OCI-LY7 (cell line): Measurements from ENCODE around the gene ANGPTL7. TPM values are rescaled to one million over a fixed set of nuclear protein-coding genes. Genes with fewer than 3 reads are reported as not detected.

ENCODE experiments used
- BruUV-seq: library from RNA; stranded (reverse); fragments of 400-500 nt; replicated peaks from 2 replicates; lab custom pipeline; 2021; lab: Mats Ljungman, UMichigan
- CTCF ChIA-PET: fragments of 300-600 bp; sonication (Branson Sonifier 250); formaldehyde crosslinking; loops from one replicate; lab custom pipeline; 2022; ENCODE audit warnings: antibody characterized with exemption; ENCODE audit not compliant: unreplicated experiment; lab: Charles Lee
- POLR2A ChIA-PET: fragments of 300-600 bp; sonication (Branson Sonifier 250); formaldehyde crosslinking; loops from one replicate; lab custom pipeline; 2022; ENCODE audit warnings: antibody characterized with exemption; lab: Charles Lee
- DNase-seq: peaks from one replicate; pipeline ENCODE4 v3.0.0-alpha.2; 2015; ENCODE audit warnings: low spot score
- H2AFZ ChIP-seq: fragments of 200-600 bp; sonication (generic), shearing (Covaris generic); 2 replicates; pipeline ENCODE4 v1.6.1; 2014; ENCODE audit warnings: mild to moderate bottlenecking, antibody characterized with exemption, low read length, moderate library complexity
- H3K27ac ChIP-seq: fragments of 200-600 bp; sonication (generic); 2 replicates; pipeline ENCODE4 v1.5.1; 2014; ENCODE audit warnings: mixed run types, low read depth, mild to moderate bottlenecking, moderate library complexity, low read length, inconsistent platforms; ENCODE audit not compliant: poor library complexity, severe bottlenecking
- H3K36me3 ChIP-seq: fragments of 200-600 bp; sonication (generic); 2 replicates; pipeline ENCODE4 v1.6.1; 2014; ENCODE audit warnings: mild to moderate bottlenecking, antibody characterized with exemption, low read length, moderate library complexity, mixed read lengths; ENCODE audit not compliant: insufficient read depth
- H3K4me1 ChIP-seq: fragments of 200-600 bp; sonication (generic); 2 replicates; pipeline ENCODE4 v1.5.1; 2014; ENCODE audit warnings: mild to moderate bottlenecking, low read length; ENCODE audit not compliant: insufficient read depth, poor library complexity, severe bottlenecking
- H3K4me2 ChIP-seq: fragments of 200-600 bp; sonication (generic); 2 replicates; pipeline ENCODE4 v1.6.1; 2014; ENCODE audit warnings: mild to moderate bottlenecking, low read length
- H3K4me3 ChIP-seq: fragments of 200-600 bp; sonication (generic); 2 replicates; pipeline ENCODE4 v1.5.1; 2014; ENCODE audit warnings: mild to moderate bottlenecking, low read depth, low read length; ENCODE audit not compliant: poor library complexity, severe bottlenecking
- H3K79me2 ChIP-seq: fragments of 200-600 bp; sonication (generic); 2 replicates; pipeline ENCODE4 v1.6.1; 2016; ENCODE audit warnings: low read depth, mild to moderate bottlenecking, low read length, moderate library complexity, mixed read lengths; ENCODE audit not compliant: insufficient read depth
- H3K9me2 ChIP-seq: fragments of 200-600 bp; sonication (generic); 2 replicates; pipeline ENCODE4 v1.6.1; 2016; ENCODE audit warnings: mild to moderate bottlenecking, low read length, mixed read lengths; ENCODE audit not compliant: insufficient read depth
- H3K9me3 ChIP-seq: fragments of 200-600 bp; sonication (generic); 2 replicates; pipeline ENCODE4 v1.6.1; 2014; ENCODE audit warnings: mild to moderate bottlenecking, mixed run types, low read length, mixed read lengths
- H4K20me1 ChIP-seq: fragments of 200-600 bp; sonication (generic); 2 replicates; pipeline ENCODE4 v1.6.1; 2014; ENCODE audit warnings: mild to moderate bottlenecking, antibody characterized with exemption, low read length, moderate library complexity, mixed read lengths; ENCODE audit not compliant: insufficient read depth
- CTCF ChIP-seq: fragments of 200-600 bp; sonication (generic); conservative IDR thresholded peaks from 2 replicates; pipeline ENCODE4 v1.5.1; 2014; ENCODE audit warnings: mild to moderate bottlenecking, antibody characterized with exemption, low read length, moderate library complexity, mixed read lengths
- EZH2phosphoT487 ChIP-seq: fragments of 200-600 bp; sonication (generic); IDR thresholded peaks from 2 replicates; pipeline ENCODE4 v1.6.1; 2018; ENCODE audit warnings: low read depth, borderline replicate concordance, mild to moderate bottlenecking, mixed run types, antibody characterized with exemption, low read length, moderate library complexity, mixed read lengths
- intact Hi-C: fragments of 100-400 bp; cut with micrococcal nuclease; formaldehyde crosslinking; loops from one replicate; pipeline ENCODE4 v1.10.0; 2022; ENCODE audit not compliant: unreplicated experiment
- total RNA-seq, 2 experiments: library from RNA; depleted of rRNA in 1 of 2; stranded (reverse); fragments of >200 nt in 1 of 2; shearing (Covaris generic) in 1 of 2; gene quantifications; 2 replicates each; pipeline ENCODE4 v1.2.3, GENCODE V29; 2014 to 2022

Gene ANGPTL7
- total RNA-seq, 2 experiments from 2014 or later: not detected

- ChIA-PET POLR2A (no interaction called here), CTCF (no interaction called here)
- no peaks in the 10 kb centered on the region for H3K9me2 ChIP-seq
- BruUV-seq: no TSS peak
- H3K4me2 ChIP-seq: no peak overlapping the region
- peaks cover 21% of the 10 kb centered on the region; the same call in 1 of the 2 replicates for H3K36me3 ChIP-seq
- no peaks in the 10 kb centered on the region for H4K20me1 ChIP-seq
- no peak overlapping the region for H2AFZ ChIP-seq
- no peak overlapping the region for H3K4me3 ChIP-seq
- DNase-seq: no peak
- no peaks in the 10 kb centered on the region for H3K9me3 ChIP-seq
- TF ChIP-seq CTCF: no peak
- no peak for TF ChIP-seq EZH2phosphoT487
- intact Hi-C loops: no loop called here
- H3K79me2 ChIP-seq: no peaks in the 10 kb centered on the region
- H3K27ac ChIP-seq: no peak overlapping the region
- H3K4me1 ChIP-seq: no peaks in the 10 kb centered on the region
Measured at GRCh38 chr1:11176081-11176706, 13.0 kb upstream of the ANGPTL7 start.

- Histone ChIP-seq H4K20me1 (no peaks in the 10 kb centered on the region), H3K79me2 (no peaks in the 10 kb centered on the region), H3K4me1 (no peaks in the 10 kb centered on the region), H3K27ac (no peak overlapping the region), H3K4me2 (no peak overlapping the region), H3K9me3 (no peaks in the 10 kb centered on the region), H3K9me2 (no peaks in the 10 kb centered on the region), H2AFZ (no peak overlapping the region), H3K4me3 (no peak overlapping the region), H3K36me3 (peaks cover 38% of the 10 kb centered on the region; the same call in 1 of the 2 replicates)
- POLR2A ChIA-PET: interaction anchor here (0.6 kb wide), 1 partner anchor 14 kb away, joined by 5 read pairs; no protein-coding TSS in a partner anchor
- CTCF ChIA-PET: no interaction called here
- BruUV-seq: no TSS peak
- intact Hi-C loops: no loop called here
- TF ChIP-seq EZH2phosphoT487 (no peak), CTCF (no peak)
- no peak for DNase-seq
Measured at GRCh38 chr1:11178021-11179015, 10.8 kb upstream of the ANGPTL7 start.
